Esophagus (tissue), 2 donors: ENCODE measurements around the gene ITGA11. TPM values are rescaled to one million over a fixed set of nuclear protein-coding genes. Genes with fewer than 3 reads are reported as not detected.
A peak's percentile ranks its signal among the peaks of the same experiment; 100 is the strongest.

Source experiments
- H3K27ac ChIP-seq, 2 donors: one replicate each; pipeline ENCODE4 v1.5.1; 2013; ENCODE audit warnings: low read depth in 2 of 2, mild to moderate bottlenecking in 2 of 2, inconsistent platforms in 1 of 2, low read length in 1 of 2, moderate library complexity in 1 of 2
- H3K27me3 ChIP-seq, 2 donors: one replicate each; pipeline ENCODE4 v1.6.1; 2013; ENCODE audit warnings: low read length in 2 of 2, control low read depth in 1 of 2, mild to moderate bottlenecking in 1 of 2; ENCODE audit not compliant: insufficient read depth in 2 of 2, control insufficient read depth in 1 of 2
- H3K36me3 ChIP-seq, 2 donors: one replicate each; pipeline ENCODE4 v1.6.1; 2013; ENCODE audit warnings: low read length in 1 of 2; ENCODE audit not compliant: control insufficient read depth in 2 of 2, insufficient read depth in 2 of 2
- H3K4me1 ChIP-seq, 2 donors: one replicate each; pipeline ENCODE4 v1.6.1; 2013; ENCODE audit warnings: low read length in 1 of 2; ENCODE audit not compliant: control insufficient read depth in 2 of 2, insufficient read depth in 2 of 2
- H3K4me3 ChIP-seq, 2 donors: one replicate each; pipeline ENCODE4 v1.5.1; 2013; ENCODE audit warnings: low read length in 2 of 2, mild to moderate bottlenecking in 2 of 2, low read depth in 1 of 2, moderate library complexity in 1 of 2
- H3K9me3 ChIP-seq, 2 donors: one replicate each; pipeline ENCODE4 v1.6.1; 2013; ENCODE audit warnings: mild to moderate bottlenecking in 2 of 2, low read depth in 1 of 2, low read length in 1 of 2, moderate library complexity in 1 of 2; ENCODE audit not compliant: control insufficient read depth in 2 of 2, insufficient read depth in 1 of 2
- WGBS, 2 donors: extraction: QIAGEN DNeasy Blood & Tissue Kit; methylation state at CpG; one replicate each; pipeline ENCODE4 v1.1.7; 2013; 5-methylcytosine and 5-hydroxymethylcytosine counted together
- polyA plus RNA-seq, 2 donors: library from polyadenylated mRNA; stranded (reverse); fragments of 200-250 nt; gene quantifications; one replicate each; pipeline ENCODE4 v1.2.3, GENCODE V29; 2013
- donor health status: healthy with polysubstance abuse.
- donor health status: Bipolar disorder and iron deficiency.

The ITGA11 gene
- polyA plus RNA-seq, 2 donors: 0.14 to 0.45 TPM

GRCh38 chr15:68295014-68295805 lies 136.8 kb downstream of the ITGA11 start:
- Histone ChIP-seq H3K27me3 (no peaks in the 10 kb centered on the region), H3K4me1 (no peaks in the 10 kb centered on the region), H3K27ac (no peak overlapping the region), H3K4me3 (no peak overlapping the region), H3K36me3 (peaks cover 0 to 3% of the 10 kb centered on the region in 2 donors), H3K9me3 (no peaks in the 10 kb centered on the region)
- WGBS, 2 donors: 70 to 72% methylated on average over 4 of the region's 4 CpGs

GRCh38 chr15:68292967-68293366 lies 139.0 kb downstream of the ITGA11 start:
- Histone ChIP-seq H3K27me3 (no peaks in the 10 kb centered on the region), H3K9me3 (no peaks in the 10 kb centered on the region), H3K27ac (no peak overlapping the region), H3K36me3 (peaks cover 5 to 8% of the 10 kb centered on the region in 2 donors), H3K4me3 (no peak overlapping the region), H3K4me1 (no peaks in the 10 kb centered on the region)

- no peak overlapping the region for H3K4me3 ChIP-seq
- no peaks in the 10 kb centered on the region for H3K27me3 ChIP-seq
- no peaks in the 10 kb centered on the region for H3K9me3 ChIP-seq
- H3K27ac ChIP-seq: no peak overlapping the region
- peaks cover 5 to 8% of the 10 kb centered on the region in 2 donors for H3K36me3 ChIP-seq
- no peaks in the 10 kb centered on the region for H3K4me1 ChIP-seq
Measured at GRCh38 chr15:68292157-68292781, 139.7 kb downstream of the ITGA11 start.

- no peaks in the 10 kb centered on the region for H3K4me1 ChIP-seq
Measured at GRCh38 chr15:68290715-68291114, 141.2 kb downstream of the ITGA11 start.

GRCh38 chr15:68289621-68290352 lies 142.2 kb downstream of the ITGA11 start:
- H3K4me3 ChIP-seq: no peak overlapping the region
- 93% methylated on average over 14 of the region's 14 CpGs for WGBS, 2 donors
- H3K27me3 ChIP-seq: no peaks in the 10 kb centered on the region
- H3K36me3 ChIP-seq: peaks cover 5 to 9% of the 10 kb centered on the region in 2 donors
- H3K4me1 ChIP-seq: no peaks in the 10 kb centered on the region
- H3K27ac ChIP-seq: no peak overlapping the region
- H3K9me3 ChIP-seq: no peaks in the 10 kb centered on the region

More at GRCh38 chr15:68290715-68291114, 141.2 kb downstream of the ITGA11 start:
- H3K9me3 ChIP-seq: no peaks in the 10 kb centered on the region
- H3K27ac ChIP-seq: no peak overlapping the region
- H3K4me3 ChIP-seq: no peak overlapping the region
- H3K27me3 ChIP-seq: no peaks in the 10 kb centered on the region
- peaks cover 5 to 8% of the 10 kb centered on the region in 2 donors for H3K36me3 ChIP-seq
- 78 to 85% methylated on average over 8 of the region's 8 CpGs for WGBS, 2 donors

GRCh38 chr15:68289057-68289456 lies 142.9 kb downstream of the ITGA11 start:
- no peak overlapping the region for H3K27ac ChIP-seq
- no peaks in the 10 kb centered on the region for H3K27me3 ChIP-seq
- H3K9me3 ChIP-seq: peaks cover 0 to 2% of the 10 kb centered on the region in 2 donors
- H3K36me3 ChIP-seq: peaks cover 5 to 12% of the 10 kb centered on the region in 2 donors
- no peak overlapping the region for H3K4me3 ChIP-seq
- 64 to 74% methylated on average over 2 of the region's 2 CpGs for WGBS, 2 donors
- no peaks in the 10 kb centered on the region for H3K4me1 ChIP-seq

GRCh38 chr15:68286256-68286655 lies 145.7 kb downstream of the ITGA11 start:
- Histone ChIP-seq H3K4me1 (peaks cover 0 to 1% of the 10 kb centered on the region in 2 donors), H3K4me3 (no peak overlapping the region), H3K9me3 (peaks cover 0 to 2% of the 10 kb centered on the region in 2 donors), H3K36me3 (peaks cover 5 to 12% of the 10 kb centered on the region in 2 donors), H3K27me3 (no peaks in the 10 kb centered on the region), H3K27ac (no peak overlapping the region)
- WGBS, 2 donors: 76 to 79% methylated on average over 5 of the region's 5 CpGs

GRCh38 chr15:68285259-68285980 lies 146.5 kb downstream of the ITGA11 start:
- H3K27ac ChIP-seq: no peak overlapping the region

GRCh38 chr15:68284616-68285258 lies 147.2 kb downstream of the ITGA11 start:
- Histone ChIP-seq H3K27ac (peak overlapping the region in 1 of 2 donors; percentile 31), H3K4me1 (peaks cover 0 to 1% of the 10 kb centered on the region in 2 donors), H3K9me3 (peaks cover 0 to 2% of the 10 kb centered on the region in 2 donors), H3K36me3 (peaks cover 3 to 7% of the 10 kb centered on the region in 2 donors), H3K27me3 (no peaks in the 10 kb centered on the region), H3K4me3 (no peak overlapping the region)
- 87 to 89% methylated on average over 7 of the region's 7 CpGs for WGBS, 2 donors

More at GRCh38 chr15:68285259-68285980, 146.5 kb downstream of the ITGA11 start:
- WGBS, 2 donors: 87% methylated on average over 5 of the region's 5 CpGs
- Histone ChIP-seq H3K4me3 (no peak overlapping the region), H3K9me3 (peaks cover 0 to 2% of the 10 kb centered on the region in 2 donors), H3K27me3 (no peaks in the 10 kb centered on the region), H3K4me1 (peaks cover 0 to 1% of the 10 kb centered on the region in 2 donors), H3K36me3 (peaks cover 5 to 9% of the 10 kb centered on the region in 2 donors)
